ENCODE data around the gene COA3.

COA3 gene

GRCh38 chr17:42754782-42755181 is 43.7 kb downstream of the COA3 start:
- TF ChIP-seq ZNF8 (CRISPR knock-in tag; IDR thresholded peaks at IDR 0.05) = no peak
- no peak for TF ChIP-seq PPARA (CRISPR knock-in tag; IDR thresholded peaks at IDR 0.05; ENCODE audit: borderline replicate concordance)
- TF ChIP-seq SNAI2 (CRISPR knock-in tag; IDR thresholded peaks at IDR 0.05) = no peak
- no peak for TF ChIP-seq ZC3H10 (CRISPR knock-in tag; IDR thresholded peaks at IDR 0.05)
- TF ChIP-seq ISL1 (CRISPR knock-in tag; IDR thresholded peaks at IDR 0.05) = no peak
- TF ChIP-seq CSDC2 (CRISPR knock-in tag; IDR thresholded peaks at IDR 0.05) = no peak
- TF ChIP-seq ZNF70 (CRISPR knock-in tag; IDR thresholded peaks at IDR 0.05) = no peak
- no peak for TF ChIP-seq GLIS3 (CRISPR knock-in tag; IDR thresholded peaks at IDR 0.05)
- no peak for TF ChIP-seq ESRRG (CRISPR knock-in tag; IDR thresholded peaks at IDR 0.05)
- TF ChIP-seq BACH2 (CRISPR knock-in tag; IDR thresholded peaks at IDR 0.05; ENCODE audit: borderline replicate concordance) = no peak
- no peak for TF ChIP-seq RARB (CRISPR knock-in tag; IDR thresholded peaks at IDR 0.05)
- peak; percentile 32; the same call in 2 of the 3 replicates for ATAC-seq

- TF ChIP-seq ZNF70 (CRISPR knock-in tag; IDR thresholded peaks at IDR 0.05) (no peak), ZC3H10 (CRISPR knock-in tag; IDR thresholded peaks at IDR 0.05) (no peak), BACH2 (CRISPR knock-in tag; IDR thresholded peaks at IDR 0.05; ENCODE audit: borderline replicate concordance) (no peak), ZFP30 (CRISPR knock-in tag; IDR thresholded peaks at IDR 0.05) (no peak), ZFP3 (CRISPR knock-in tag; IDR thresholded peaks at IDR 0.05) (no peak), TCF4 (CRISPR knock-in tag; IDR thresholded peaks at IDR 0.05; ENCODE audit: borderline replicate concordance) (no peak), PPARA (CRISPR knock-in tag; IDR thresholded peaks at IDR 0.05; ENCODE audit: borderline replicate concordance) (no peak), ESRRG (CRISPR knock-in tag; IDR thresholded peaks at IDR 0.05) (no peak), TSHZ2 (CRISPR knock-in tag; IDR thresholded peaks at IDR 0.05) (no peak), ZNF565 (CRISPR knock-in tag; conservative IDR thresholded peaks at IDR 0.05; ENCODE audit: low read depth) (no peak), RARB (CRISPR knock-in tag; IDR thresholded peaks at IDR 0.05) (no peak), GLIS3 (CRISPR knock-in tag; IDR thresholded peaks at IDR 0.05) (no peak), TOX (CRISPR knock-in tag; IDR thresholded peaks at IDR 0.05; ENCODE audit: borderline replicate concordance) (no peak), OSR1 (CRISPR knock-in tag; IDR thresholded peaks at IDR 0.05) (no peak), ISL1 (CRISPR knock-in tag; IDR thresholded peaks at IDR 0.05) (no peak), CSDC2 (CRISPR knock-in tag; IDR thresholded peaks at IDR 0.05) (no peak)
- TF ChIP-seq, protein P1, sequence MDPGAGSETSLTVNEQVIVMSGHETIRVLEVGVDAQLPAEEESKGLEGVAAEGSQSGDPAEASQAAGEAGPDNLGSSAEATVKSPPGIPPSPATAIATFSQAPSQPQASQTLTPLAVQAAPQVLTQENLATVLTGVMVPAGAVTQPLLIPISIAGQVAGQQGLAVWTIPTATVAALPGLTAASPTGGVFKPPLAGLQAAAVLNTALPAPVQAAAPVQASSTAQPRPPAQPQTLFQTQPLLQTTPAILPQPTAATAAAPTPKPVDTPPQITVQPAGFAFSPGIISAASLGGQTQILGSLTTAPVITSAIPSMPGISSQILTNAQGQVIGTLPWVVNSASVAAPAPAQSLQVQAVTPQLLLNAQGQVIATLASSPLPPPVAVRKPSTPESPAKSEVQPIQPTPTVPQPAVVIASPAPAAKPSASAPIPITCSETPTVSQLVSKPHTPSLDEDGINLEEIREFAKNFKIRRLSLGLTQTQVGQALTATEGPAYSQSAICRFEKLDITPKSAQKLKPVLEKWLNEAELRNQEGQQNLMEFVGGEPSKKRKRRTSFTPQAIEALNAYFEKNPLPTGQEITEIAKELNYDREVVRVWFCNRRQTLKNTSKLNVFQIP (CRISPR knock-in tag; IDR thresholded peaks at IDR 0.05; ENCODE audit: borderline replicate concordance, low read depth) = no peak
- TF ChIP-seq, protein P2, sequence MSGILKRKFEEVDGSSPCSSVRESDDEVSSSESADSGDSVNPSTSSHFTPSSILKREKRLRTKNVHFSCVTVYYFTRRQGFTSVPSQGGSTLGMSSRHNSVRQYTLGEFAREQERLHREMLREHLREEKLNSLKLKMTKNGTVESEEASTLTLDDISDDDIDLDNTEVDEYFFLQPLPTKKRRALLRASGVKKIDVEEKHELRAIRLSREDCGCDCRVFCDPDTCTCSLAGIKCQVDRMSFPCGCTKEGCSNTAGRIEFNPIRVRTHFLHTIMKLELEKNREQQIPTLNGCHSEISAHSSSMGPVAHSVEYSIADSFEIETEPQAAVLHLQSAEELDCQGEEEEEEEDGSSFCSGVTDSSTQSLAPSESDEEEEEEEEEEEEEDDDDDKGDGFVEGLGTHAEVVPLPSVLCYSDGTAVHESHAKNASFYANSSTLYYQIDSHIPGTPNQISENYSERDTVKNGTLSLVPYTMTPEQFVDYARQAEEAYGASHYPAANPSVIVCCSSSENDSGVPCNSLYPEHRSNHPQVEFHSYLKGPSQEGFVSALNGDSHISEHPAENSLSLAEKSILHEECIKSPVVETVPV (CRISPR knock-in tag; IDR thresholded peaks at IDR 0.05) = no peak
- TF ChIP-seq, protein P3, sequence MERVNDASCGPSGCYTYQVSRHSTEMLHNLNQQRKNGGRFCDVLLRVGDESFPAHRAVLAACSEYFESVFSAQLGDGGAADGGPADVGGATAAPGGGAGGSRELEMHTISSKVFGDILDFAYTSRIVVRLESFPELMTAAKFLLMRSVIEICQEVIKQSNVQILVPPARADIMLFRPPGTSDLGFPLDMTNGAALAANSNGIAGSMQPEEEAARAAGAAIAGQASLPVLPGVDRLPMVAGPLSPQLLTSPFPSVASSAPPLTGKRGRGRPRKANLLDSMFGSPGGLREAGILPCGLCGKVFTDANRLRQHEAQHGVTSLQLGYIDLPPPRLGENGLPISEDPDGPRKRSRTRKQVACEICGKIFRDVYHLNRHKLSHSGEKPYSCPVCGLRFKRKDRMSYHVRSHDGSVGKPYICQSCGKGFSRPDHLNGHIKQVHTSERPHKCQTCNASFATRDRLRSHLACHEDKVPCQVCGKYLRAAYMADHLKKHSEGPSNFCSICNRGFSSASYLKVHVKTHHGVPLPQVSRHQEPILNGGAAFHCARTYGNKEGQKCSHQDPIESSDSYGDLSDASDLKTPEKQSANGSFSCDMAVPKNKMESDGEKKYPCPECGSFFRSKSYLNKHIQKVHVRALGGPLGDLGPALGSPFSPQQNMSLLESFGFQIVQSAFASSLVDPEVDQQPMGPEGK (CRISPR knock-in tag; IDR thresholded peaks at IDR 0.05; ENCODE audit: borderline replicate concordance) = no peak
- ATAC-seq = no peak
Observed at GRCh38 chr17:42751628-42752027, 46.9 kb downstream of the COA3 start.

DNA sequence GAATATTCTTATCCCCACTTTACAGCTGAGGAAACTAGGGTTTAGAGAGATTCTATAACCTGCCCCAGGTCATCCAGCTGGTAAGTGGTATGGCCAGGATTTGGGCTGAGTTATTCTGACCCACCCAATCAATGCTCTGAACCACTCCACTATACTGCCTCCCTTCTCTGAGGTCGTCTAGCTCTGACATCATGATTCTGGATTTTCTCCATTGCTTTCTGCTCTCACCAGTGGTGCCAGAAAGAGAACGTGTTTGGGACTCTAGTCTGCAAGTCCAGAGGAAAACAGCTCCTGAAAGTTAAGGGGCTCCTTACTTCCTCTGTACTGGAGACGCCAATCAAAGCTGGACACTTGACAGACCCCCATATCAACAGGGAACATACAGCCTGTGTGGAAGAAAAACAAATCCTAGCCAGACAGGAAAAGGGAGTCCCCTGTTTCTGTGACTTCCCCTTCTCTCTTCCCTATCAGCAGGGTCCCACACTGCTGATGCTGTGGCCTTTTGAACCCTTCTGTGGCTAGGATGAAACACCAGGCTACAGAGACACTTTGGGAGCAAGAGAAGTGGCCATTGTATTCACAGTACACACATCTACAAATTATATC is 47.7 kb downstream of the COA3 start:
- TF ChIP-seq ZFP3 (CRISPR knock-in tag; IDR thresholded peaks at IDR 0.05) (no peak), ZNF70 (CRISPR knock-in tag; IDR thresholded peaks at IDR 0.05) (no peak)
- TF ChIP-seq, protein P3 (CRISPR knock-in tag; IDR thresholded peaks at IDR 0.05; ENCODE audit: borderline replicate concordance) = no peak
- no peak for ATAC-seq
